ENCODE data around the gene SPATA18. TPM values are rescaled to one million over a fixed set of nuclear protein-coding genes. Genes with fewer than 3 reads are reported as not detected.
"Not testable (repeated sequence)": the region's sequence is repeated elsewhere in the genome, so short reads cannot be mapped to it uniquely, and the experiment has no call there.

The SPATA18 gene
- total and polyA plus RNA-seq, 2 donors = 0.96 to 4.0 TPM

- 49% methylated on average over 1 of the region's 1 CpG for WGBS
- DNase-seq (ENCODE audit: extremely low spot score) = no peak
- Histone ChIP-seq H3K36me3 (ENCODE audit: insufficient read depth) (no peaks in the 10 kb centered on the region), H3K27ac (ENCODE audit: low read depth) (no peak overlapping the region), H3K4me3 (ENCODE audit: low read depth, low read length) (no peak overlapping the region), H3K4me1 (ENCODE audit: insufficient read depth) (no peaks in the 10 kb centered on the region)
Observed at GRCh38 chr4:52069571-52069970, 18.5 kb downstream of the SPATA18 start.

GRCh38 chr4:52071791-52072546, 20.9 kb downstream of the SPATA18 start:
- 85% methylated on average over 10 of the region's 10 CpGs for WGBS
- no peak overlapping the region for H3K4me3 ChIP-seq (ENCODE audit: low read depth, low read length)
- no peaks in the 10 kb centered on the region for H3K36me3 ChIP-seq (ENCODE audit: insufficient read depth)
- DNase-seq (ENCODE audit: extremely low spot score) = no peak
- no peaks in the 10 kb centered on the region for H3K4me1 ChIP-seq (ENCODE audit: insufficient read depth)
- H3K27ac ChIP-seq (ENCODE audit: low read depth) = no peak overlapping the region

DNA sequence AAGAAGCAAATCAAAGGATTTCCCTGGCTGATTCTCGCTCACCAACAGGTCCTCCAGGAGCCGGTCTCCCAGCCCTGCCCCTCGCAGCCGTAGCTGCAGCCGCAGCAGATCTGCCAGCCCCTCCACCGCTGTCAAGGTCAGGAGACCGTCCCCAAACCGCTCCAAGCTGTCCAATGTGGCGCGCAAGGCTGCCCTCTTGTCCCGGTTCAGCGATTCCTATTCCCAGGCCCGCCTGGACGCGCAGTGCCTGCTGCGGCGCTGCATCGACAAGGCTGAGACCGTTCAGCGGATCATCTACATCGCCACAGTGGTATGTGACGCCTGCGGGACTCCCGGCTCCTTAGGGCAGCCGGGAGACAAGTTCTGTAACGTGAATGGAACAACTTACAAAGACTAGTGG, 25.6 kb downstream of the SPATA18 start:
- Histone ChIP-seq H3K27ac (ENCODE audit: low read depth) (no peak overlapping the region), H3K4me1 (ENCODE audit: insufficient read depth) (no peaks in the 10 kb centered on the region), H3K4me3 (ENCODE audit: low read depth, low read length) (no peak overlapping the region), H3K36me3 (ENCODE audit: insufficient read depth) (no peaks in the 10 kb centered on the region)
- DNase-seq (ENCODE audit: extremely low spot score) = no peak
- 10% methylated on average over 26 of the region's 26 CpGs for WGBS

DNA sequence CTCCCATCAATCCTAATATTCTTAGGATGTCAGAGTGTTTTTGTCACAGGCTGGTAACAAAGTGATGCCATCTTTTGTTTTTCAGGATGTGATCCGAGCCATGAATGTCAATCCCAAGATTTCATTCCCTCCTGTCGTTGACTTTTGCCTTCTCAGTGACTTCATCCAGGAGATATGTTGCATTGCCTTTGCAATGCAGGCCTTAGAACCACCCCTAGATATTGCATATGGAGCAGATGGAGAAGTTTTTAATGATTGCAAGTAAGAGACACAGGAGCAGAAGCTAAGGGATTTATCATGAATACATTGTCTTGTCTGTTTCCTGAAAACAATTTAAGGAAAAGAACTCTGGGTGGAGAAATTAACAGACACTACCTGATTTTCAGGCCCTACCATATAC, 28.6 kb downstream of the SPATA18 start:
- WGBS = 70% methylated on average over 2 of the region's 2 CpGs

DNA sequence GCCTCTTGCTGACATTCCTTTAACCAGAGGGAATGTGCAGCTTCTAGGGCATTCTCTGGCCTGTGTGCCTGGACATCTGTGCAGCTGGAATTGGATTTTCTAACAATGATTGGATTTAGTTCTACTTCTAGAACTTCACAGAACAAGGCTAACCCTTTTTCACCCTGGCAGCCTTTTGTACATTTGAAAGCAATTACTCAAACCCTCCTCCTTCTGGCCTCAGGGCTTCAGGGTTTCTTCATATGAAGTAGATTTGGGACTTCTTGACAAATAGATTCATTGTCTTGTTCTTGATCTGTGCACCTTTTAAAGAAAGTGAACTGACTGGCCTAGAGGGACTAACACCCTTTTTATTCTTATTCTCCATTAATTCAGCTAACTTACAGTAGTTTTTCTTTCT, 30.1 kb downstream of the SPATA18 start:
- no peaks in the 10 kb centered on the region for H3K36me3 ChIP-seq (ENCODE audit: insufficient read depth)
- H3K4me1 ChIP-seq (ENCODE audit: insufficient read depth) = no peaks in the 10 kb centered on the region
- no peak overlapping the region for H3K27ac ChIP-seq (ENCODE audit: low read depth)
- DNase-seq (ENCODE audit: extremely low spot score) = no peak
- no peak overlapping the region for H3K4me3 ChIP-seq (ENCODE audit: low read depth, low read length)

More for the DNA sequence above, 28.6 kb downstream of the SPATA18 start:
- Histone ChIP-seq H3K4me1 (ENCODE audit: insufficient read depth) (no peaks in the 10 kb centered on the region), H3K4me3 (ENCODE audit: low read depth, low read length) (no peak overlapping the region), H3K36me3 (ENCODE audit: insufficient read depth) (no peaks in the 10 kb centered on the region), H3K27ac (ENCODE audit: low read depth) (no peak overlapping the region)
- DNase-seq (ENCODE audit: extremely low spot score) = no peak

GRCh38 chr4:52086425-52086824, 35.3 kb downstream of the SPATA18 start:
- not testable (repeated sequence) for H3K27ac ChIP-seq (ENCODE audit: low read depth); H3K4me1 ChIP-seq (ENCODE audit: insufficient read depth); H3K4me3 ChIP-seq (ENCODE audit: low read depth, low read length); DNase-seq (ENCODE audit: extremely low spot score); H3K36me3 ChIP-seq (ENCODE audit: insufficient read depth)
- WGBS = 93% methylated on average over 1 of the region's 1 CpG

DNA sequence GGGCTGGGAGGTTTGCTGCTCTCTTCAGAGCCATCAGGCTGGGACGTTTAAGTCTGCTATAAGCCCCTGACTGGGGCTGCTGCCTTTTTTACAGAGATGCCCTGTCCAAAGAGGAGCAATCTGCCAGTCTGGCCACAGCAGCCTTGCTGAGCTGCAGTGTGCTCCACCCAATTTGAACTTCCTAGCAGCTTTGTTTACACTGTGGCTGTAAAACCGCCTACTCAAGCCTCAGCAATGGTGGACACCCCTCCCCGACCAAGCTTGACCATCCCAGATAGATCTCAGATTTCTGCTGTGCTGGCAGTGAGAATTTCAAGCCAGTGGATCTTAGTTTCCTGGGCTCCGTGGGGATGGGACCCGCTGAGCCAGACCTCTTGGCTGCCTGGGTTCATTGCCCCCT, 40.7 kb downstream of the SPATA18 start:
- 33% methylated on average over 5 of the region's 5 CpGs for WGBS

GRCh38 chr4:52093466-52093865, 42.4 kb downstream of the SPATA18 start:
- DNase-seq (ENCODE audit: extremely low spot score) = no peak
- Histone ChIP-seq H3K4me3 (ENCODE audit: low read depth, low read length) (no peak overlapping the region), H3K4me1 (ENCODE audit: insufficient read depth) (no peaks in the 10 kb centered on the region), H3K36me3 (ENCODE audit: insufficient read depth) (no peaks in the 10 kb centered on the region), H3K27ac (ENCODE audit: low read depth) (no peak overlapping the region)
- 91% methylated on average over 1 of the region's 1 CpG for WGBS

More for the DNA sequence above, 40.7 kb downstream of the SPATA18 start:
- H3K4me3 ChIP-seq (ENCODE audit: low read depth, low read length) = no peak overlapping the region
- H3K27ac ChIP-seq (ENCODE audit: low read depth) = no peak overlapping the region
- H3K4me1 ChIP-seq (ENCODE audit: insufficient read depth) = no peaks in the 10 kb centered on the region
- H3K36me3 ChIP-seq (ENCODE audit: insufficient read depth) = no peaks in the 10 kb centered on the region
- DNase-seq (ENCODE audit: extremely low spot score) = no peak

DNA sequence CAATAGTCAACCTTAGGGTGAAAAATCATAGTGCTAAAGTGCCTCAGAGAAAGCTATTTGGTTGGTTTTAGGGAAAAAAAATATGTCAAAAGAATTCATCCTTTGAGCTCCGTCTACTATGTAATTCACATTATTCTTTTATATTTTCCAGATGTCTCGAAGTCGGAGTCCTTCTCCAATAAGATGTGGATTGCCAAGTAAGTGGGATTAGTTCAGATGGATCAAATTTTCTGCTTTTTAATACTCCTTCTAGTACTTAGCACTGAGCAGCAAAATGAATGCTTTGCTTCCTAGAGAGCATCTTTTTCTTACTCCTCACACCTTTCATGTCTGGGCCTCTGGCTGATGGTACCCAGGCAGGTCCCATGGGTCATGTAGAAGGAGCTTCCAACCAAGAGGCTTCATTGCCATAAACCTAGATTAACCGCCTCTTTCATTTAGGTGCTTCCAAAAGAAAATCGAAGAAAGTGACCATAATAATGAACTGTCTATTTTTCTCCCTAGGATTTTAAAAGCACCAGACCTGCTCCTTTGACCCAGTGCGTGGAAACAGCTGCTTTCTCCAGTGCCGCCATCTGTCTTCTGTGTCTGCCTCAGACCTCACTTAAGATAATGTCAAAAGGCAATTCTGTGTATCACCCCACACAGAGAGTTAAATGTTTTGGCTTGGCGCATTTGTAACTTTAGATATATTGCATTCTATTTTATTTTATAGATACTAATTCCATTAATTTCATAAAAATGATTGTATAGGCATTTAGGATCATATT, 43.5 kb downstream of the SPATA18 start:
- WGBS = 77% methylated on average over 8 of the region's 8 CpGs
- Histone ChIP-seq H3K4me1 (ENCODE audit: insufficient read depth) (no peaks in the 10 kb centered on the region), H3K27ac (ENCODE audit: low read depth) (no peak overlapping the region), H3K4me3 (ENCODE audit: low read depth, low read length) (no peak overlapping the region), H3K36me3 (ENCODE audit: insufficient read depth) (no peaks in the 10 kb centered on the region)
- DNase-seq (ENCODE audit: extremely low spot score) = no peak

- Histone ChIP-seq H3K4me3 (ENCODE audit: low read depth, low read length) (no peak overlapping the region), H3K36me3 (ENCODE audit: insufficient read depth) (no peaks in the 10 kb centered on the region), H3K4me1 (ENCODE audit: insufficient read depth) (no peaks in the 10 kb centered on the region), H3K27ac (ENCODE audit: low read depth) (no peak overlapping the region)
- DNase-seq (ENCODE audit: extremely low spot score) = no peak
- WGBS = 59% methylated on average over 1 of the region's 1 CpG
Observed at GRCh38 chr4:52095374-52095773, 44.3 kb downstream of the SPATA18 start.

DNA sequence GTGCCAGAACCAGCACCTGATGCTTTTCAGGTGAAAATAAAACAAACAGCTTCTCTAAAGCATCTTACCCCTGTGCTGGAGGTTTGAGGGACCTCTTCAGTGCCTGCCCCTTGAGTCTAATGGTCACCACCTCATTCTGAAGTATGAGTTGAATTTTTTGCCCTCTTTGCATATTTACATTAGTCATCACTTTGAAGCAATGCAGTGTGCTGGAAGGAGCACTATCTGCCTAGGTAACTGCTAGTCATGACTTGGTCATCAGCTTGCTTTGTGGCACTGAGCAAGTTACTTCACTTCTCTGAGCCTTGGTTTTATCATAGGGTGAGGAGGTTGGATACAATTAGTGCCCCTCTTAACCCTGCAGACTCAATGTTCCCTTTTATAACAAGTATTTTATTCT, 44.9 kb downstream of the SPATA18 start:
- DNase-seq (ENCODE audit: extremely low spot score) = no peak
- no peak overlapping the region for H3K27ac ChIP-seq (ENCODE audit: low read depth)
- H3K4me3 ChIP-seq (ENCODE audit: low read depth, low read length) = no peak overlapping the region
- H3K36me3 ChIP-seq (ENCODE audit: insufficient read depth) = no peaks in the 10 kb centered on the region
- H3K4me1 ChIP-seq (ENCODE audit: insufficient read depth) = no peaks in the 10 kb centered on the region

- DNase-seq (ENCODE audit: extremely low spot score) = no peak
- H3K4me1 ChIP-seq (ENCODE audit: insufficient read depth) = no peaks in the 10 kb centered on the region
- no peak overlapping the region for H3K27ac ChIP-seq (ENCODE audit: low read depth)
- no peak overlapping the region for H3K4me3 ChIP-seq (ENCODE audit: low read depth, low read length)
- WGBS = 99% methylated on average over 1 of the region's 1 CpG
- H3K36me3 ChIP-seq (ENCODE audit: insufficient read depth) = no peaks in the 10 kb centered on the region
Observed at GRCh38 chr4:52098618-52099017, 47.5 kb downstream of the SPATA18 start.

DNA sequence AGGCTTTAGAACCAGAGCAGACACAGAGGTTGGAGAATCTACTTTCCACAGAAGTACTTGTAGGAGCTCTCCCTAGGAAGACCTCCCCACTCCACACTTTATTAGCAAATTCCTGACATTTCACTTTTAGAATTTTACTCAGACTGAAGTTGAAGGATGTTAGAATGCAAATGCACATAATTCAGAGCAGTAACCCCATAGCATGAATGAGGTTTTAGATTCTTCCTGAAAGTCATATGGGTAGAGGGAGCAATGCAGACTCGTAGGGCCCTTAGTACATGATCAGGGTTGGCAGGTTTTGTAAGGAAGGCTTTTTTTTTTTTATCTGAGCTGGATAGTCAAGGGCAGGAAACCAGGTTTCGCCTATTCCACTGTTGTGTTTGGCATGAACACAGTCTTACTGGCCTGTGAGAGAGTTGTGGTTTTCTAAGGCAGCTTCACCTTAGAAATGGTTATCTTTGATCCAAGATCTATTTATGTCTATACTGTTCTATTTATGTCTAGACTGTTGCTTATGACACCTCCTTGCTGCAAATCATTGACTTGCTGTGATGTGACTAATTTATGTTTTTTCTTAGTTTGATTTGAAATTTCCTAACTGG, 48.9 kb downstream of the SPATA18 start:
- H3K27ac ChIP-seq (ENCODE audit: low read depth) = no peak overlapping the region
- H3K4me3 ChIP-seq (ENCODE audit: low read depth, low read length) = no peak overlapping the region
- no peak for DNase-seq (ENCODE audit: extremely low spot score)
- 57% methylated on average over 2 of the region's 2 CpGs for WGBS
- no peaks in the 10 kb centered on the region for H3K4me1 ChIP-seq (ENCODE audit: insufficient read depth)
- no peaks in the 10 kb centered on the region for H3K36me3 ChIP-seq (ENCODE audit: insufficient read depth)

GRCh38 chr4:52102587-52102986, 51.5 kb downstream of the SPATA18 start:
- Histone ChIP-seq H3K4me1 (ENCODE audit: insufficient read depth) (no peaks in the 10 kb centered on the region), H3K36me3 (ENCODE audit: insufficient read depth) (no peaks in the 10 kb centered on the region), H3K4me3 (ENCODE audit: low read depth, low read length) (no peak overlapping the region), H3K27ac (ENCODE audit: low read depth) (no peak overlapping the region)
- no peak for DNase-seq (ENCODE audit: extremely low spot score)

All from urinary bladder (tissue), 4 donors.